GM21447 (cell line): ENCODE data around the gene RECQL5.

Experiments used
- ATAC-seq: cut with Tn5 transposase; IDR thresholded peaks from one replicate; pipeline ENCODE4 v1.9.1; 2021; ENCODE audit not compliant: unreplicated experiment

RECQL5 gene

DNA sequence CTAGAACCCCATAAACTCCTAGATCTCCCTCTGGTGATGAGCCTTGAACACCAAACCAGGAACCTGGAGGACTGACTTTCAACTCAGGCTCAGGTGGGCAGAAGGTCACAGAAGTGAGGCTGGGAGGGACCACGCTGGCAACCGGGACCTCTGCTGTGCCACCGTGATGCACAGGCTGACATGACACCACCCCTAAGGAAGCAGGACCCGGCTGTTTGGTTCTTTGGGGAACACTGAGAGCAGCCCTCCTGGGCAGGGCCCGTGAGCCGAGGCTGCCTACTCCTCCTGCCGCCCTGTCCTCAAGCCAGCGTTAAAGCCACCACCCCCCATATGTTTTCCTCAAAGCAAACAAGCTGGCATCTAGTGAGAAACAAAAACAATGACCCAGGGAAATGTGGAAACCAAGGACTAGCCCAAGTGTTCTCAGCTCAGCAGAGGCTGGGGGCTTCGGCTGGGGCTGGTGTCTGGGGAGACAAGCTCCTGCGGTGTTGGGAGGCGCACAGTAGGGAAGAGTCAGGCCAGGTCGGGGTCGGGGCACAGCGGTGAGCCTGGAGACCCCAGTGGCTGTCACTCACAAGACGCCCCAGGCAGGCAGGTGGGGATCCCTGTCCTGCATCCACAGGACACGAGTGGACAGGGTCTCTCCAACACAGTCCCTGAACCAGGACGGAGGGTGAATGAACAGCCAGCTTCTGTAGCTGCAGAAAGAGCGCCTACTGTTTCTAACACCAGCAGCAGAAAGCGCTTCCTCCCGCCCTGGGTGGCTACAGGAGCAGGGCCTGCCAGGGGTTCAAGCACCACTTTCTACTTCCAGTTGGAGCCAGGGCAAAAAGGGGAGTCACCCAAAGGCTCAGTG, 32.0 kb downstream of the RECQL5 start:
- ATAC-seq = no peak

DNA sequence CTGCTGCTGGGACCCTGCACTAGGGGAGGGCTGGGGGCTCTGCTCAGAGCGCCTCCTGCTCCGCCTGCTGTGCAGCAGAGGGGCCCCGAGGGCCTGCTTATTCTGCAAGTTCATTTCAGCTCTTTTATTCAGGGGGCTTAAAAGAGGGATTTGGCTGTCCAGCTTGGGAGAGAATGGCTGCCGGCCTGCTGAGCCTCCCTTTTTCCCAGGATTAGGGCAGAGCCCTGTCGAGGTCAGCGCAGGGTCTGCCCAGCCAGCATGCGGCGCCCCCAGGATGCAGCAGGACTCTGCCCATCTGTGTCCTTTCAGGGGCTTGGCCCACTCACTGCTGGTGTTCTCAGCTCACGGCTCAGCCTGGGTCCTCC, 32.6 kb downstream of the RECQL5 start:
- no peak for ATAC-seq

DNA sequence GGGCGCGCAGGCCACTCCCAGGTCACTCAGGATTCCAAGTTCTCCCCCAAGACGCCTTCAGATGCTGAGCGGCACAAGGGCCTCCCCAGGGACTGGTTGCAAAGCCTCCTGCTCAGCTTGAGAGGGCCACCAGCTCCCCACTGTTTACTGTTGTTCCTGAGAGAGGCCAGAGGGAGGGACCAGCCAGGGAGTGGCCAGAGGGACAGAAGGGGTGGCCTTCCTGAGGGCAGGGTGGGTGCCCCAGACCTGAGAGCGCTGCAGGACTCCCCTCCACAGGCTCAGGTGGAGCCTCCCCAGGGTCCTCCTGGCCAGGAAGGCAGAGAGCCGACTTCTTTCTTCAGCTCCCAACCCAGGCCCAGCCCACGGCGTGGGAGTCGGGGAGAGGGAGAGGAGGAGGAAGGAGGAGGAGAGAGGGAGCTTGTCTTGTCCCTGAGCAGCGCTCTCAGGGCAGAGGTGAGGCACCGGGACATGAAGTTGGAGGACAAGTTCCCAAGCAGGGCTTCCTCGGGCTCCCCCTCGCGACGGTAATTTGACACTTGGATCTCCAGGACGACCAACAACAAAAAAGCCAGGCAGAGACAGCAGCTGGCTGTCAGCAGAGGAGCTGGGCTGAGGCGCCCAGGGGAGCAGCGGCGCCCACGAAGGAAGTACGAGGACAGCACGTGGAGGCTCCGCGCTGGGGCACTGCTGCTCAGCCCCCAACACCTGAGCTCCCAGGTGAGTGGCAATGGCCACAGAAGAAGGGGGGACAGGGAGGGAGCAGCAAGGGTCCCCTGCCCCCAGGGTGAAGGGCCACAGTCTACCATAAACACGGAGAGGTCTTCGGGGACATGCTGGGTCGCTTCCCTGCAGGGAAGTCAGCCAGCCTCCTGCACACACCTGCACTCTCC, 33.2 kb downstream of the RECQL5 start:
- no peak for ATAC-seq

DNA sequence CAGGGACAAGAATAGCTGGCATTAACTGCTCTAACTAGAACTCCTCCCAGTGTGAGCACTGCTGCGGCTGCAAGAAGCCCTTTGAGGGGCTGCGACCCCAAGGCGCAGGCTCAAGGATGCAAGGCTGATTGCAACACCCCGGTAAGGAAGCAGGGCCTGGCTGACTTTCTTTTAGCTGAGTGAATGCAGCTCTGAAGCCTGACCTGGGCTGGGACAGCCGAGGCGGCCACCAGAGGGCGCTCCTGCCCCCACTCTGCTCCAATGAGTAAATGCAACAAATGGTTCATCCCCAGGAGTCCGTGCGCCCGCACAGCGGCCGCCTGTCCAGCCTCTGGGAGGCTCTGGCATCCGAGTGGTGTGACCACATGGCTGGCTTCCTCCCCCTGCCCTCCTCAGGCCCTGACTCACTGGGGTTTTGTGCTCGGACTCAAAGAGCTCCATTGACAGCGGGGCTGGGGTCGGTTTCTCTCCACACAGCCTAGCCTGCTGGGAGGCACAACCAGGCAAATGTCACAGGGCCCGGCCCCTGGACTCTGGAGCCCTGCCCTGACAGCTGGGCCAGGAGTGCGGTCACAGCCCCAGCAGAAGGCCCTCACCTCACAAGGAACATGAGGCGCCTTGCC, 34.0 kb downstream of the RECQL5 start, which contains the start of gene SMIM5:
Gene SMIM5 (plus strand): TSS at position 572 of the 623 bp plus-strand sequence. CDS start 6,768 bp downstream, outside the sequence.
- peak; percentile 58 for ATAC-seq

DNA sequence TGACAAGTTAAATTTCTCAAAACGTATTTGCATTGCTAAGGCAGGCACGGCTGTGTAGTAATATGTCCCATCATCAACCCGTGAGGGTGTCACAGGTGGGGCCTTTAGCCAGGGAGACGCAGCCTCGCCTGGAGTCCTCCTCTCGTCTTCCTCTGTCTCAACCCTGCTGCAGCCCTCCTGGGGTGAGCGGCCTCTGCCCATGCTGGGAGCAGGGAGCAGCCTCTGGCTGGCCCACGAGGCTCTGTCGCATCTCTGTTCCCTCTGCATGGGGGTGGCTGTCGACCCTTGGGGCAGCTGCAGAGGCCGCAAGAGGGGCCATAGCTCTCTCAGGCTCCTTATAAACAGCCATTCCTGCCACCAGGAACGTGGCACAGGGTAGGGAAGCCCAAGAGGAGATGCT, 34.5 kb downstream of the RECQL5 start:
- no peak for ATAC-seq

DNA sequence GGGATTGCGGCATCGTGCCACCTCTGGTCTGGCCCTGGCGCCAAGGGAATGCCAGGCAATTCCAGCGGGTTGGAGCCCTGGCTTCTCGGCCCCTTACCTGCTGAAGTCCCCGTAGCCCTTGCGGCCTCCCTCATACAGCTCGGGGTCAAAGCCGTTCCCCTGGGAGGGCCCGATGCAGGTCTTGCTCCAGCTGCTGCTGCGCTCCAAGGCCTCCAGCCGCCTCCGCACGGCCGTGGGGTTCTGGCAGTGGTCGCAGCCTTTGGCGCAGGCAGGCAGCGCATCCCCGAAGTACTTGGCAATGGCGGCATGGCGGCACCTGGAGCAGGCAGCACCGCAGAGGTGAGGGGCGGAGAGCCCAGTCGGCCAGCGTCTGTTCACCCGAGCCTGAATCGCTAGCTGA, 35.6 kb downstream of the RECQL5 start:
- no peak for ATAC-seq

DNA sequence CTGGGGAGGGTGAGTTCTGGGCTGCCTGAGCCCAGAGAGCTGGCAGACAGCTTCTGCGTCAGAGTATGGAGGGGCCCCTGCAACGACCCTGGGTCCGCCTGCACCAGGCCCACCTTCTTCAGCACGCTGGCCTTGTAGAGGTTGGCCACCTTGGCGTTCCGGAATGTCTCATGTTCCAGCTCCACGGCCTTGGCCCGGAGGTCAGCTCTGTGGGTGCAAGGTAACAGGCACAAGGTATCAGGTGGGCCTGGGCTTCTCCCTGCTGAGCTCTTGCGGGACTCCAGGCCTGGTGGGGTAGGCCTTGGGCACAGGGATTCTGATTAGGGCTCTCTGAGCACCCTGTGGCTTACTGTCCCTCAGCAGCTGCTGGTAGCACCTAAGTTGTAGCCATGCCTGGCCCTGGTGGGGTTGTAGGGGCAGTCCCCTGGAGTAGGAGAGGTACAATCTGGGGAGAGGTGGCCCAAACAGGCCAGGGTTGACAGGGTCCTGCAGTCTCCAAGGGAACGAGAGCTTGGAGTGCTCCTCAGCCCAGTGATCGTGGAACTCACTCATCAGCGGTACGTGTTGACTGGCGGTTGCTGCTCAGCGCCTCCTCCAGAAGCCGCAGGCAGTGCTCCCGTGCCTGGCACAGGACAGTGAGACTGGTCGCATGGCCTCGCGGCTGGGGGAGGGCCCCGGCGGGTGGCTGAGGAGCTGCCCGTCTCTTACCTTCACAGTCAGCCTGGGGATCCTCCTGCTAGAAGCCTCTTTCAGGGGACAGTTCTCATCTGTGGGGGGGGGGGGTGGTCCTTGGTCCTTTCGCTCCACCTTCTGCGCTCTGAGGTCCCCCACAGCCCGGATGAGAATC, 36.7 kb downstream of the RECQL5 start:
- no peak for ATAC-seq

DNA sequence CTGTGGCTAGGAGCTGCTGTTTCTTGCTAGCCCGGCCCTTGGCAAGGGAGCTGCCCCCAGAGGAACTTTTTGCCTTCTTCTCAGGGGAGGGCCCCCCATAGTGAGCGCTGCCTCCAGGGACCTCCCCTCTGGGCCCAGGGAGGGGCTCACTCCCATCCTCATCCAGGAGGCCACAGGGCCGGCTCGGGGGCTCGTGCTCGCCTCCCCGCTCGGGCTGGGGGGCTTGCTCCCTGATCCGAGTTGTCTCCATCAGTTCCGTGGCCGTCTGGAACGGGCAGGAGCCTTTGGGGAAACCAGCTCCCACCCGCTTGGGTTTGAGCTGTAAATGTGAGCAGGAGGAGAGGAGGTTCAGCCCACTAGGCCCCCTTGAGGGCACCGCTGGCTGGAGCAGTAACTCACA, 37.8 kb downstream of the RECQL5 start:
- no peak for ATAC-seq

DNA sequence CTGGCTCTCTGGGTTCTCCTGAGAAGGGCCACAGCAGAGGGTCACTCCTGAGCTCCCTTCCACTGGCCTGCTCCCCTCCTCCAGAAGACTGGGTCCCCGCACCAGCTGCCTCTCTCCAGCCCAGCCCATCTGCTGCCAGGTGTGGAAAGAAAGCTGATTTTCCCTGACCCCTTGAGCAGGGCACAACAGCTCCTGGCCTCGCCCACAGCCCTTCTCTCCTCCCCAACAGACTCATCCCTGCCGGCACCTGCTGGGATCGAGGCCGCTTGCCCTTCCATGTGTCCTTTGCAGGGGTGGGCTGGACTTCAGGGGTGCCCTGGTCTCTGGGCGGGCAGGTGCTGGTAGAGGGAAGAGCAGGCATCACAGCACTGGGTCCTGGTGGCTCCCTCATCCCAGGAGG, 38.5 kb downstream of the RECQL5 start:
- ATAC-seq = no peak

DNA sequence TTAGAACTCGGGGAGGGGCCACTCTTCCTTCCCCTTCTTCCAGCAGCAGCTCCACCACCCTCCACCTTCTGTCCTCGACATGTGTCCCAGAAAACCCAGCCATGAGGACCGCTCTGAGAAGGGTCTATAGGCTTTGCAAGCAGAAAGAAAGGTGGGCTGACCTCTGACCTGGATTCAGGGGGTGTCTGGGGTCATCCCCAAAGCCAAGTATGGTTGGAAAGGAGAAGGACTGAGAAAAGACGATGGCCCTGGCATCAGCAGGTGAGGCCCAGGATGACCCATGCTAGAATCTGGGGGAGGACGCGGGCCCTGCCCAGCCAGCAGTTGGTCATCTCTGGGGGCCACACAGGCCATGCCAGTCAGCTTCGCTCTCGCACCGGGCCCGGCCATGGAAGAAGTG, 39.9 kb downstream of the RECQL5 start:
- ATAC-seq = no peak

DNA sequence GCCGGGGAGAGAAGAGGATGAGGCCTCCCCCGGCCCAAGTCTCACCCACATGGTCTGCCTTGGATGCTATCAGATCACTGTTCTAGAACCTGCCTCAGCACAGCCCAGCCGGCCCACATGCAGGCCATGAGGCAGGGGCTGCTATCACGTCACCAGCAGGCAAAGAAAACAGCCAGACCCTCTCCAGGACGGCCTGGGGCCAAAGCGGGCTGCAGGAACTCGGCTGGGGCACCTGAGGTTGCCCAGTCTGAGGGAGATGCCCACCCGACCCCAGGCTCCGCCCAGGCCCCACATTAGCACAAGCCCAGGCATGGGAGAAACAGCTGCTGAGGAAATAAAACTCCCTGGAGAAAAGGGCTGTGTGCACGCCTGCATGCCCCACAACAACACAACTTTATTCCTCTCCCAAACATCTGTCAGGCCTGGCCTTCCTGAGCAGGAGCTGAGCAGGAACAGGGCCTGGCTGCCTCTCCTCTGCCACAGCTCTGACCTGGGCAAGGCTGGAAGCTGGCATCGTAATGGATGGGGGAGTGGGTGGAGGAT, 40.4 kb downstream of the RECQL5 start:
- ATAC-seq = no peak

DNA sequence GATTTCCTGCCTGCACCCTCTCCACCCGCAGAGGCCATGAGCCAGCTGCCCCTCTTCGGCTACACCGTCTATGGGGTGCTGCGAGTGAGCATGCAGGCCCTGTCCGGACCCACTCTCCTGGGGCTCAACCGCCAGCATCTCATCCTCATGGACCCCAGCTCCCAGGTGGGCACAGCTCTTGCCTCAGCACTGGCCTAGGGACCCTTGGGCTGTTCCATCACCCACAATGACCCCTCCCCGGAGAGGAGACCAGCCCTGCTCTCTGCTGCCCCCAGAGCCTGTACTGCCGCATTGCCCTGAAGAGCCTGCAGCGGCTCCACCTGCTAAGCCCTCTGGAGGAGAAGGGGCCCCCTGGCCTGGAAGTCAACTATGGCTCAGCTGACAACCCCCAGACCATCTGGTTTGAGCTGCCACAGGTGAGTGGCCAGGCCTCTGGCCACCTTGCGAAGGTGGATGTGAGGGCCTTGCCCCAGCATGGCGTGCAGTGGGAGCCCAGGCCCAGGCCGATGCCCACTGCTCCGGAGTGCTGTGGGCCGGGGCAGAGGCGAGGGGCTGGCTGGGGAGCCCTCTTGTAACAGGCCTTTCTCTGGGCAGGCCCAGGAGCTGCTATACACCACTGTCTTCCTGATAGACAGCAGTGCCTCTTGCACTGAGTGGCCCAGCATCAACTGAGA, 41.0 kb downstream of the RECQL5 start:
- ATAC-seq = no peak

DNA sequence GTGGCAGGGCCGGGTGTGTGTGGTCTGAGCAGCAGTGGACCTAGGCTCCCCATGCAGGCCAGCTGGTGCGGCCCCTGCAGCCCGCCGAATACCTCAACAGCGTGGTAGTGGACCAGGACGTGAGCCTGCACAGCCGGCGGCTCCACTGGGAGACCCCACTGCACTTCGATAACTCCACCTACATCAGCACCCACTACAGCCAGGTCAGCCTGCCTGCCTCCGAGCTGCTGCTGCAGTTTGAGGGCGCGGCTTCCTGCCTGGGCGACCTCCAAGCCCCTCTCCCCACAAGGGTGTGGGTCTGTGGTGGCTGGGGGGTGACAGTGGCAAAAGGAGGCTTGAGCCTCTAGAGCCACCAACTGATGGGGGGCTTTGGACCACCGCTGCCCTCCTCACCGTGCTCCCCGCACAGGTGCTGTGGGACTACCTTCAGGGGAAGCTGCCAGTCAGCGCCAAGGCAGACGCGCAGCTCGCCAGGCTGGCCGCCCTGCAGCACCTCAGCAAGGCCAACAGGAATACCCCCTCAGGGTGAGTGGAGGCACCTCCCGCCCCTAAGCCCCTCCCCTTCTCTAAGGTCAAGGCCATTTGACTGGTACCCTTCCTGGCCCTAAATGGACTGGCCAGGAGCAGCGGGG, 42.1 kb downstream of the RECQL5 start:
- no peak for ATAC-seq

DNA sequence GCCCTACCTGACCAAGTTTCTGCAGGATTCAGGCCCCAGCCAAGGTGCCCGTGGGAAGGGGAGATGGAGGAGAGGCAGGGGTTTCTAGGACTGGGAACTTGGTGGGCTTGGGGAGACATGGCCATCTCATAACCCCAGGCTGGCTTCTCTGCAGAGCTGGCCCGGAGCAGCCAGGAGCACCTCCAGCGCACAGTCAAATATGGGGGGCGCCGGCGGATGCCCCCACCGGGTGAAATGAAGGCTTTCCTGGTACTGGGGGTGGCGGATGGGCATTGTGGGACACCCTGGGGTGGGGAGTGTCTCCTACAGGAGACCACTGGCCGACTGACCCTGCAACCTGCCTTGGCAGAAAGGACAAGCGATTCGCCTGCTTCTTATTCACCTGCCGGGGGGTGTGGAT, 42.9 kb downstream of the RECQL5 start:
- no peak for ATAC-seq

DNA sequence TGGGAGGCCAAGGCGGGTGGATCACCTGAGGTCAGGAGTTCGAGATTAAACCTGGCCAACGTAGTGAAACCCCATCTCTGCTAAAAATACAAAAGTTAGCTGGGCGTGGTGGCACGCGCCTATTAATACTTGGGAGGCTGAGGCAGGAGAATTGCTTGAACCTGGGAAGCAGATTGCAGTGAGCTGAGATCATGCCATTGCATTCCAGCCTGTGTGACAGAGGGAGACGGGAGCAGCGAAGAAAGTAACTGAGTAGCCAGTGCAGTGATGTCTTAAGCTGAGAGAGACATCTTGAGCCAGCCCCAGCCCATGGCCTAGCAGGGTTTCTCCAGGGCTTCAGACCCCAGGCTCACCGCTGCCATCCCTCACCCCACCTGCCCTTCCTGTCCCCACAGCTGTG, 43.6 kb downstream of the RECQL5 start:
- ATAC-seq = no peak

DNA sequence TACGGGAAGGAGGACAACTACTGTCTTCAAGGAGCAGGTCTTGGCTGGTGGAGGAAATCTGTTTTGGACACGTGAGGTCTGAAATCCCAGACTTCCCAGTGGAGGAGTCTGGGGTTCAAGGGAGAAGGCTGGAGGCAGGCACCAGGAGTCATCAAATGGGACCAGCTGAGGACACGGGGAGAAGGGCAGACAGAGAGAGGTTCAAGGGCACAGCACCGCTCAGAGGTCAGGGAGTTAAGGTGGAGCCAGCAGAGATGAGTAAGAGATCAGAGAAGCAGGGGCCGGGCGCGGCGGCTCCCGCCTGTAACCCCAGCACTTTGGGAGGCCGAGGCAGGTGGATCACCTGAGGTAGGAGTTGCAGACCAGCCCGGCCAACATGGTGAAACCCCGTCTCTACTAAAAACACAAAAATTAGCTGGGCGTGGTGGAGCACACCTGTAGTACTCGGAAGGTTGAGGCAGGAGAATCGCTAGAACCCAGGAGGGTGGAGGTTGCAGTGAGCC, 44.1 kb downstream of the RECQL5 start:
- no peak for ATAC-seq

DNA sequence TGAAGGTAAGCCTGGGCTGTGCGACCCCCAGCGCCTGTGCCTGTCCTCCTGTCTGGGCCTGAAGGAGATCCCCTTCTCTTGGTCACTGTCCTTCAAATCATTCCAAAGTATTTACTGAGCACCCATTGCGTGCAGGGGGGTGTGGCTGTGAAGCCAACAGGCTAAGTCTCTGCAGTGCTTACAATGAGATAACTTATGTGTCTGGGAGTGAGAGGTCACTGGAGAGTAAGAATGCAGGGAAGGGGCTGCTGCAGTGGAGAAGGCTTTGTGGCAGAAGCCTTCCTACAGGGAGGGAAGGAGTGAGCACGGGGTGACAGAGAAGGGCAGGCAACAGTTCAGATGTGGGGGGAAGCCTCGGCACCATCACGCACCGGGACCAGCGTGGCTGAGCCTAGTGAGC, 44.9 kb downstream of the RECQL5 start:
- no peak for ATAC-seq

DNA sequence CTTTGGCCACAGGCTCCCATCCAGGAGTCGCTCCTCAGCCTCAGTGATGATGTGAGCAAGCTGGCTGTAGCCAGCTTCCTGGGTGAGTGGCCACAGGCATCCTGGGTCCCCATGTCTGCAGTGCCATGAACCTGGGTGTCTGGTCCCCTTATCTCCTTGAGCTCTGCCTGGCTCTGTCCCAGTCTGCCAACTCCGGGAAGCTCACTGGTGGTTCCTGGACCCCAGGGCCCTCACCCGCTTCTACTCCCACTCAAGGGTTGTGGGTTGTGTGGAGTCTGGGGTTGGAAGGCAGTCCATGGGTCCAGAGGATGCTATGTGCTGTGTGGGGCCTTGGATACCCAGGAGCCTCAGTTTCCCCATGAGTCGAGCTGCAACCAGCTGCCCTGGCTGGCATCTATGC, 45.5 kb downstream of the RECQL5 start:
- ATAC-seq = no peak
